ENCODE results near the gene HDAC4.
"Not testable (repeated sequence)": the region's sequence is repeated elsewhere in the genome, so short reads cannot be mapped to it uniquely, and the experiment has no call there.

HDAC4 gene

GRCh38 chr2:239038773-239039478 lies 361.9 kb downstream of the HDAC4 start:
- no peak for DNase-seq (ENCODE audit: low read depth)
- H3K4me3 ChIP-seq (ENCODE audit: low read length): no peak overlapping the region
- TF ChIP-seq, protein P1, sequence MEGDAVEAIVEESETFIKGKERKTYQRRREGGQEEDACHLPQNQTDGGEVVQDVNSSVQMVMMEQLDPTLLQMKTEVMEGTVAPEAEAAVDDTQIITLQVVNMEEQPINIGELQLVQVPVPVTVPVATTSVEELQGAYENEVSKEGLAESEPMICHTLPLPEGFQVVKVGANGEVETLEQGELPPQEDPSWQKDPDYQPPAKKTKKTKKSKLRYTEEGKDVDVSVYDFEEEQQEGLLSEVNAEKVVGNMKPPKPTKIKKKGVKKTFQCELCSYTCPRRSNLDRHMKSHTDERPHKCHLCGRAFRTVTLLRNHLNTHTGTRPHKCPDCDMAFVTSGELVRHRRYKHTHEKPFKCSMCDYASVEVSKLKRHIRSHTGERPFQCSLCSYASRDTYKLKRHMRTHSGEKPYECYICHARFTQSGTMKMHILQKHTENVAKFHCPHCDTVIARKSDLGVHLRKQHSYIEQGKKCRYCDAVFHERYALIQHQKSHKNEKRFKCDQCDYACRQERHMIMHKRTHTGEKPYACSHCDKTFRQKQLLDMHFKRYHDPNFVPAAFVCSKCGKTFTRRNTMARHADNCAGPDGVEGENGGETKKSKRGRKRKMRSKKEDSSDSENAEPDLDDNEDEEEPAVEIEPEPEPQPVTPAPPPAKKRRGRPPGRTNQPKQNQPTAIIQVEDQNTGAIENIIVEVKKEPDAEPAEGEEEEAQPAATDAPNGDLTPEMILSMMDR (conservative IDR thresholded peaks at IDR 0.05; ENCODE audit: low read depth, low read length): no peak

DNA sequence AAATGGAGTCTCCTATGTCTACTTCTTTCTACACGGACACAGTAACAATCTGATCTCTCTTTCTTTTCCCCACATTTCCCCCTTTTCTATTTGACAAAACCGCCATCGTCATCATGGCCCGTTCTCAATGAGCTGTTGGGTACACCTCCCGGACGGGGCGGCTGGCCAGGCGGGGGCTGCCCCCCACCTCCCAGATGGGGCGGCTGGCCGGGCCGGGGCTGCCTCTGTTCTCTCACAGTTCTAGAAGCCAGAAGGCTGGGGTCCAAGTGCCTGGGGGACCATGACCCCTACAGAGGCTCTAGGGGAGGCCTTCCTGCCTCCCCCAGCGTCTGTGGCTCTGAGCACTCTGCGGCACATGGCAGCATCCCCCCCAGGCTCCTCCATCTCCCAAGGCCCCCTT lies 362.5 kb downstream of the HDAC4 start:
- not testable (repeated sequence) for DNase-seq (ENCODE audit: low read depth); H3K4me3 ChIP-seq (ENCODE audit: low read length)

GRCh38 chr2:239037559-239037910 lies 363.3 kb downstream of the HDAC4 start:
- DNase-seq (ENCODE audit: low read depth): no peak
- no peak overlapping the region for H3K4me3 ChIP-seq (ENCODE audit: low read length)
- TF ChIP-seq, protein P1 (conservative IDR thresholded peaks at IDR 0.05; ENCODE audit: low read depth, low read length): no peak

DNA sequence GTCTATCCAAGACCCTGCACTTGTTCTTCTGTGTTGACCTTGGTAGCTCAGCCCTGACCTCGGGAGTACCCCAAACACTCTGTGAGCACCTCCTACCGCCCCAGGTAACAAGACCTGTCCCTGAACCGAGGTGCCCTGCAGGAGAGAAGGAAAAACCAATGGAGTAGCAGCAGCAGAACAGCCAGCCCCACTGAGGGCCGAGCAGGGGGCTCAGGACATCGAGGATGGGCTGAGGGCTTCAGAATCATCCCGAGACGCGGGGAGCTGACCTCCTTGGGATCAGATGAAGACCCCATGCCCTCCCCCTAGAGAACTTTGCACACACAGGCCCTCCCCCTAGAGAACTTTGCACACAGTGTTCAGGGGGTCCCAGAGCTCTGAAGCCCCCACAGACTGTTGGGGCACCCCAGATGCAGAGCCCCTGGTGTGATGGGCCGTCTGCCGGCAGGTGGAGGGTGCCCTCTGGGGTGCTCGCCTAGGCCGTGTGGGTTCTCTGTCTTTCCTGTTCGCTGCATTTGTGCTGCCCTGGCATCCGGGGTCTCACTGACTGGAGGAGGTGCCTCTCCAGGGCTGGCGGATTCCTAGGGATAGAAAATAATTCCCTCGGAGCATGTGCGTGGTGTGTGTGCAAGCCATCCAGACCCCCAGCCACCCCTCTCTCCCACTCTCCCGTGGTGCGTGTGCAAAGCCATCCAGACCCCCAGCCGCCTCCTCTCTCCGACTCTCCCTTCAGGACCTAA lies 363.8 kb downstream of the HDAC4 start:
- TF ChIP-seq, protein P1 (conservative IDR thresholded peaks at IDR 0.05; ENCODE audit: low read depth, low read length): no peak
- no peak for DNase-seq (ENCODE audit: low read depth)
- H3K4me3 ChIP-seq (ENCODE audit: low read length): no peak overlapping the region

DNA sequence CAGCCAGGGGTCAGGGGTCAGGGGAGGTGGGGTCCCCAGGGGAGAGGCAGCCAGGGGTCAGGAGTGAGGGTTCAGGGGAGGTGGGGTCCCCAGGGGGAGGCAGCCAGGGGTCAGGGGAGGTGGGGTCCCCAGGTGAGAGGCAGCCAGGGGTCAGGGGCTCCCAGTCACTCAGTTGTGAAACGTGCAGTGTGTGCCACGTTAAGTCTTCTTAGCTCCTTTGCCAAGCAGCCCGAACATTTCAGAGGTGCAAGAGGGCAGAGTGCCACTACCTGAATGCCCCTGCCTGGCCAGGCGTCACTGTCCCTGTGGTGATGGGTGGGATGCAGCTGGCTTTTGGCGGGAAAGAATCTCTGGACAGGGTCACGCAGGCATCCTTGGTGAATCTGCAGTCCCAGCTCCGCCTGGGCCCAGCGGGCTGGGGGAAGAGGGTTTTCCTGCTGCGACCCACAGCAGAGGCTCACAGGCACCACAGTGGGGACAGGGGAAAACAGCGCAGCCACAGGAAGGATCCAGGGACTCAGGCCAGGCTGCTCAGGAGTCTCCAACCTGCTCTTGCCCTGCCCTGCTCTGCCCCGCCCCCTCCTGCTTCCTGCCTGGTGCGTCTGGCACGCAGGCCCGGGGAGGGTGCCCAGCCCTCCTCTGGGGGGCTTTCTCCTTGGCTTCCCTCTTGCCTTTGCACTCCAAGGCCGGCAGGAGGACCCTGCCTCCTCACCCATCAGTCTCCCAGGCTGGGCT lies 364.7 kb downstream of the HDAC4 start:
- TF ChIP-seq, protein P1 (conservative IDR thresholded peaks at IDR 0.05; ENCODE audit: low read depth, low read length): no peak
- no peak overlapping the region for H3K4me3 ChIP-seq (ENCODE audit: low read length)
- DNase-seq (ENCODE audit: low read depth): no peak

DNA sequence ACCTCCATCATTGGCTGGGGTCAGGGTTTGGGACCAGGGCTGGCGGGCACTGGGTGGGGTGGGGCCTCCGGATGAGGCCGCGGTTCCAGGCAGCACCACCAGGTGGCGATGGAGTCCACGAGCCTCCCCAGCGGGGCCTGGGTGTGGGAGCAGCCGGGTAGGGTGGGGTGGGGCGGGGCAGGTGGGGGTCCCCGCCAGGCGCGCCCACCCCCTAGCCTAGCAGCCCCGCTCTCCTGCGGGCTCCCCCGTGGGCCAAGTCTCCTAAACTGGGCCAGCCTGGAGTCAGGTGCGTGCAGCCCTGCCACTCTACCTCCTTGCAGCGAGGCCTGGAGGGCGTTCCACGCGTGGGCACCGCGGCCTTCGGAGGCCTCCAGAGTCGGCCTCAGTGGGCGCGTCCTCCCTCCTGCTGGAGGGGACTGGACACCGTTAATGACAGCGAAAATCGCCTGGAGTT lies 365.4 kb downstream of the HDAC4 start:
- DNase-seq (ENCODE audit: low read depth): no peak
- no peak overlapping the region for H3K4me3 ChIP-seq (ENCODE audit: low read length)
- TF ChIP-seq, protein P1 (conservative IDR thresholded peaks at IDR 0.05; ENCODE audit: low read depth, low read length): peak; percentile 73

GRCh38 chr2:239034561-239035341 lies 366.1 kb downstream of the HDAC4 start:
- no peak overlapping the region for H3K4me3 ChIP-seq (ENCODE audit: low read length)
- no peak for DNase-seq (ENCODE audit: low read depth)

More at GRCh38 chr2:239034561-239035341, 366.1 kb downstream of the HDAC4 start:
- TF ChIP-seq, protein P1 (conservative IDR thresholded peaks at IDR 0.05; ENCODE audit: low read depth, low read length): no peak

Data from retinal pigment epithelial cell (primary cell).